ENCODE measurements around the gene CDH6.
"Not testable (repeated sequence)": the region's sequence is repeated elsewhere in the genome, so short reads cannot be mapped to it uniquely, and the experiment has no call there.

Gene CDH6

GRCh38 chr5:31361234-31361633 is 167.7 kb downstream of the CDH6 start:
- H3K27ac ChIP-seq (ENCODE audit: low read depth, low read length): no peak overlapping the region
- TF ChIP-seq CTCF (IDR thresholded peaks at IDR 0.05; ENCODE audit: insufficient read depth, low read length, poor library complexity, severe bottlenecking) (no peak), EZH2phosphoT487 (conservative IDR thresholded peaks at IDR 0.05; ENCODE audit: low read length) (no peak)
- H3K27me3 ChIP-seq (ENCODE audit: low read length): no peaks in the 10 kb centered on the region
- no peaks in the 10 kb centered on the region for H3K36me3 ChIP-seq (ENCODE audit: low read length)
- no peak overlapping the region for H2AFZ ChIP-seq (ENCODE audit: low read depth, low read length, severe bottlenecking)
- H3F3A ChIP-seq (ENCODE audit: insufficient read depth): no peaks in the 10 kb centered on the region
- H3K9ac ChIP-seq (ENCODE audit: low read length): no peak overlapping the region
- H3K9me3 ChIP-seq (ENCODE audit: insufficient read depth, low read length): no peaks in the 10 kb centered on the region; the same call in 1 of the 2 replicates
- H3K9me2 ChIP-seq (replicated peaks; ENCODE audit: insufficient read depth, low read length): no peaks in the 10 kb centered on the region
- H3K4me3 ChIP-seq (ENCODE audit: insufficient read depth, low read length, poor library complexity, severe bottlenecking): no peak overlapping the region
- no peaks in the 10 kb centered on the region for H4K20me1 ChIP-seq (ENCODE audit: low read depth, low read length)
- H3K4me2 ChIP-seq (ENCODE audit: low read depth, low read length, poor library complexity, severe bottlenecking): no peak overlapping the region
- no peaks in the 10 kb centered on the region for H3K79me2 ChIP-seq (ENCODE audit: insufficient read depth, low read length)

DNA sequence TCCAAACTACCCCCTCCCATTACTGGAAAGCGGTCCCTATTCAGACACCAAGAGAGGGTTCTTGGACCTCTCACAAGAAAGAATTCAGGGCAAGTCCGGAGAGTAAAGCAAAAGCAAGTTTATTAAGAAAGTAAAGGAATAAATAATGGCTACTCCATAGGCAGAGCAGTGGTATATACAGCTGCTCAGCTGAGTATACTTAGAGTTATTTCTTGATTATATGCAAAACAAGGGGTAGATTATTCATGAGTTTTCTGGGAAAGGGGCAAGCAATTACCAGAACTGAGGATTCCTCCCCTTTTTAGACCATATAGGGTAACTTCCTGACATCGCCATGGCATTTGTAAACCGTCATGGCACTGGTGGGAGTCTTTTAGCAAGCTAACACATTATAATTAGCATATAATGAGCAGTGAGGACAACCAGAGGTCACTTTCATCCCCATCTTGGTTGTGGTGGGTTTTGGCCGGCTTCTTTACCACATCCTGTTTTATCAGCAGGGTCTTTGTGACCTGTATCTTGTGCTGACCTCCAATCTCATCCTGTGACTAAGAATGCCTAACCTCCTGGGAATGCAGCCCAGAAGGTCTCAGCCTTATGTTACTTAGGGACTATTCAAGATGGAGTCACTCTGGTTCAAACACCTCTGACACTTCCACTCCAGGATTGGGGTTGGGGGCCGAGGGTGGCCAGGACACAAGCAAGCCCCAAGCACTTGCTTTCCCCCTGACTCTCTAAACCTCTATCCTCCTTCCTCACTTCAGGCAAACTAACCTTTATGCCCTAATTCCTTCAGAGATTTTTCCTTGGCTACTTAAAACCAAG is 168.4 kb downstream of the CDH6 start:
- H3K9ac ChIP-seq (ENCODE audit: low read length); H3K9me3 ChIP-seq (ENCODE audit: insufficient read depth, low read length); H3K4me3 ChIP-seq (ENCODE audit: insufficient read depth, low read length, poor library complexity, severe bottlenecking); H3K9me2 ChIP-seq (replicated peaks; ENCODE audit: insufficient read depth, low read length); H4K20me1 ChIP-seq (ENCODE audit: low read depth, low read length); H3K27ac ChIP-seq (ENCODE audit: low read depth, low read length); H3K36me3 ChIP-seq (ENCODE audit: low read length); H2AFZ ChIP-seq (ENCODE audit: low read depth, low read length, severe bottlenecking); H3K27me3 ChIP-seq (ENCODE audit: low read length); H3K4me2 ChIP-seq (ENCODE audit: low read depth, low read length, poor library complexity, severe bottlenecking); H3K79me2 ChIP-seq (ENCODE audit: insufficient read depth, low read length); H3F3A ChIP-seq (ENCODE audit: insufficient read depth): not testable (repeated sequence)

DNA sequence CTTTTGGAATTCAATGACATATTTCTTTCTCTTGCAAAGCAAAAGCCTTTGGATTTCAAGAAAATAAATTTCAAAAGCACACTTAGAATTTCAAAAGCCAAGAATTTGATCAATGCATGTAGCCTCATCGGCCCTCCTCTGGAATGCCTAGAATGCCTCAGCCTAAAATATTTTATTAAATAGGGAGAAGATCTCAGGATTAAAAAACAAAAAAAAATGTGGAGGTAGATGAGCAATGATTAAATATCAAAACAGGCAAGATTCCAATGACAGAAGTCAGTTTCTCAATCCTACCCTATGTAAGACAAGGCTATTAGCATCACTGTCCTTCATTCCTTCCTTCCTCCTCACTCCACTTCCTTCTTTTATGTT is 169.0 kb downstream of the CDH6 start:
- no peaks in the 10 kb centered on the region for H3K79me2 ChIP-seq (ENCODE audit: insufficient read depth, low read length)
- H3K9me2 ChIP-seq (replicated peaks; ENCODE audit: insufficient read depth, low read length): no peaks in the 10 kb centered on the region
- H3K9ac ChIP-seq (ENCODE audit: low read length): no peak overlapping the region
- no peaks in the 10 kb centered on the region for H3K36me3 ChIP-seq (ENCODE audit: low read length)
- no peak overlapping the region for H3K4me3 ChIP-seq (ENCODE audit: insufficient read depth, low read length, poor library complexity, severe bottlenecking)
- no peaks in the 10 kb centered on the region for H4K20me1 ChIP-seq (ENCODE audit: low read depth, low read length)
- no peak overlapping the region for H3K4me2 ChIP-seq (ENCODE audit: low read depth, low read length, poor library complexity, severe bottlenecking)
- no peak for TF ChIP-seq CTCF (IDR thresholded peaks at IDR 0.05; ENCODE audit: insufficient read depth, low read length, poor library complexity, severe bottlenecking)
- H3K9me3 ChIP-seq (ENCODE audit: insufficient read depth, low read length): no peaks in the 10 kb centered on the region; the same call in 1 of the 2 replicates
- no peaks in the 10 kb centered on the region for H3K27me3 ChIP-seq (ENCODE audit: low read length)
- H3K27ac ChIP-seq (ENCODE audit: low read depth, low read length): no peak overlapping the region
- H2AFZ ChIP-seq (ENCODE audit: low read depth, low read length, severe bottlenecking): no peak overlapping the region
- H3F3A ChIP-seq (ENCODE audit: insufficient read depth): no peaks in the 10 kb centered on the region

GRCh38 chr5:31362931-31363568 is 169.6 kb downstream of the CDH6 start:
- Histone ChIP-seq H3K27me3 (ENCODE audit: low read length) (no peaks in the 10 kb centered on the region), H3K79me2 (ENCODE audit: insufficient read depth, low read length) (no peaks in the 10 kb centered on the region), H2AFZ (ENCODE audit: low read depth, low read length, severe bottlenecking) (no peak overlapping the region), H3K9me2 (replicated peaks; ENCODE audit: insufficient read depth, low read length) (no peaks in the 10 kb centered on the region), H3K9me3 (ENCODE audit: insufficient read depth, low read length) (no peaks in the 10 kb centered on the region; the same call in 1 of the 2 replicates), H3K36me3 (ENCODE audit: low read length) (no peaks in the 10 kb centered on the region), H3K4me2 (ENCODE audit: low read depth, low read length, poor library complexity, severe bottlenecking) (no peak overlapping the region), H3K27ac (ENCODE audit: low read depth, low read length) (no peak overlapping the region), H3F3A (ENCODE audit: insufficient read depth) (no peaks in the 10 kb centered on the region), H3K4me3 (ENCODE audit: insufficient read depth, low read length, poor library complexity, severe bottlenecking) (no peak overlapping the region), H4K20me1 (ENCODE audit: low read depth, low read length) (no peaks in the 10 kb centered on the region), H3K9ac (ENCODE audit: low read length) (no peak overlapping the region)
- TF ChIP-seq CTCF (IDR thresholded peaks at IDR 0.05; ENCODE audit: insufficient read depth, low read length, poor library complexity, severe bottlenecking) (no peak), EZH2phosphoT487 (conservative IDR thresholded peaks at IDR 0.05; ENCODE audit: low read length) (no peak)

Data from SU-DHL-6 (cell line).